GM12878 (cell line): ENCODE results near the gene HSPA2. TPM values are rescaled to one million over a fixed set of nuclear protein-coding genes. Genes with fewer than 3 reads are reported as not detected.

Experiments used
- ATF7 ChIP-seq: fragments of 450-650 bp; IDR thresholded peaks from 2 replicates; pipeline ENCODE4 v1.6.1; 2016; ENCODE audit warnings: low read depth, mild to moderate bottlenecking
- HCFC1 ChIP-seq: fragments of 150-350 bp; IDR thresholded peaks from 2 replicates; pipeline ENCODE4 v1.6.1; 2014; ENCODE audit warnings: low read length
- MEF2B ChIP-seq: fragments of 450-650 bp; IDR thresholded peaks from 2 replicates; pipeline ENCODE4 v1.6.1; 2018; ENCODE audit warnings: mild to moderate bottlenecking, moderate library complexity; ENCODE audit not compliant: partially characterized antibody, poor library complexity, severe bottlenecking
- MYB ChIP-seq: fragments of 150-350 bp; IDR thresholded peaks from 2 replicates; pipeline ENCODE4 v1.6.1; 2014; ENCODE audit warnings: mild to moderate bottlenecking, low read depth, low read length, borderline replicate concordance
- SMAD1 ChIP-seq: fragments of 450-650 bp; IDR thresholded peaks from 2 replicates; pipeline ENCODE4 v1.6.1; 2018; ENCODE audit warnings: mild to moderate bottlenecking, low read depth; ENCODE audit not compliant: partially characterized antibody
- SP1 ChIP-seq: IDR thresholded peaks from one replicate; pipeline ENCODE4 v1.6.1; 2011; ENCODE audit warnings: low read depth, low read length
- TCF12 ChIP-seq: IDR thresholded peaks from 2 replicates; pipeline ENCODE4 v1.6.1; 2011; ENCODE audit warnings: low read depth, mild to moderate bottlenecking, low read length
- YY1 ChIP-seq: IDR thresholded peaks from 2 replicates; pipeline ENCODE4 v1.6.1; 2011; ENCODE audit warnings: low read depth, mild to moderate bottlenecking, low read length
- ZNF274 ChIP-seq: IDR thresholded peaks from one replicate; pipeline ENCODE4 v1.8.0; 2011; ENCODE audit not compliant: insufficient read length, insufficient read depth
- polyA plus RNA-seq, 11 experiments: library from polyadenylated mRNA; depleted of rRNA in 4 of 11; unstranded in 6 of 11; stranded (reverse) in 5 of 11; fragments of >200 nt; fragmentation: Nextera tagmentation in 4 of 11; fragmentation: Illumina TruSeq in 1 of 11; extraction: Ambion mirVana in 4 of 11; extraction: Trizol in 1 of 11; gene quantifications; 1 replicate in 1 of 11; 2 replicates in 10 of 11; pipeline versions ENCODE4 v1.2.1 to v1.2.3, GENCODE V29; 2011 to 2016; ENCODE audit warnings: inconsistent platforms in 2 of 11, missing spikeins in 2 of 11, low read depth in 1 of 11
- total RNA-seq, 4 experiments: library from RNA; depleted of rRNA in 3 of 4; stranded (reverse); fragments of >200 nt in 3 of 4; fragmentation: Illumina TruSeq in 1 of 4; extraction: Trizol in 1 of 4; gene quantifications; 2 replicates each; pipeline versions ENCODE4 v1.2.1 to v1.2.3, GENCODE V29; 2013 to 2021
- TF ChIP-seq, protein P1 (sequence below): fragments of 450-650 bp; formaldehyde crosslinking; IDR thresholded peaks from 2 replicates; pipeline ENCODE4 v1.4.0; 2022; ENCODE audit warnings: mild to moderate bottlenecking, moderate library complexity
- TF ChIP-seq, protein P2 (sequence below): fragments of 450-650 bp; formaldehyde crosslinking; IDR thresholded peaks from 2 replicates; pipeline ENCODE4 v1.4.0; 2020; ENCODE audit warnings: mild to moderate bottlenecking, moderate library complexity
- TF ChIP-seq, protein P3 (sequence below): fragments of 150-350 bp; IDR thresholded peaks from 2 replicates; pipeline ENCODE4 v1.6.1; 2016; ENCODE audit warnings: low read depth, low read length
- TF ChIP-seq, protein P4 (sequence below): fragments of 450-650 bp; formaldehyde crosslinking; IDR thresholded peaks from 2 replicates; pipeline ENCODE4 v1.5.0; 2022; ENCODE audit warnings: mild to moderate bottlenecking, missing genetic modification characterization

Gene HSPA2
- total and polyA plus RNA-seq, 10 of the 15 experiments (the other 5 are each of a cell fraction or from before 2014, with no cell fraction given), result 0.02 to 1.2 (median 0.65) TPM

DNA sequence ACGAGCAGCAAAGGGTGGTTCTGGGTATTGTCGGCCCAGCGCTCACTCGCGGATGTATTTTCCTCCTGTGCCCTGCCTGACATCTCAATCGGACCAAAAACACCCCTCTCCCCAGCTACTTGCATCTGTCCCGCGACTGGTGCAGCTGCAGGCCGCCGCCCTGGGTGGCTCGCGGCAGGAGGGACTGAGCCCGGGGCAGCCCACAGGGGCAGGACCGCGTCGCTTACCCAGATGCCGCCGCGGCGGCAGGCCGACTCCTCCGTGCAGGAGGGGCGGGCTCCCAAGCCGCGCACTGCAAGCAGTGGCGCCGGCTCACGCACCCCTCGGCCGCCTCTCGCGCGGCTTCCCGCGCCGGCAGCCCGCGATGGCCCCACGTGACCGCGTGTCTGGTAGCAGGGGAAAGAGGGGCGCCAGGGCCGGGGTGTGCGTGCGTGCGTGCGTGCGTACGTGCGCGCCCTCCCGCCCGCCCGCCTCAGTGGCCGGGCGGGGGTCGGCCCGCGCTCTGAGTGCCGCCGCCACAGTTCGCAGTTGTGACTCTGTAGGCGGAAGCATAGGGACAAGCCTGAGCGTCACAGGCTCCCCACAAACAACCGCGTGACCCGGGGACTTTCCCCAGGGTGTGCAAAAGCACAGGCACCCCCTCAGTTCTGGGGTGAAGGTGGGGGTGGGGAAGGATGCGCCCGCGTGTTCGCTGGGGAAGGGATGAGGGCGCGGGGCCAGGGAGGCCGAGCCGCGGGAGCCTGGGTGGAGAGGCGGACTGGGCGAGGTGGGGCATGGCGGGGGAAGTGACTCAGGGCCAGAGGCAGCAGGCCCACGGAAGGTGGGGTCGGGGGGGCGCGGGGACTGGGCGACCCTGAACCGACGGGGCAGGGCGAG, 36.9 kb upstream of the HSPA2 start, which contains the start of gene ZBTB25 (continued):
- TF ChIP-seq, protein P1, sequence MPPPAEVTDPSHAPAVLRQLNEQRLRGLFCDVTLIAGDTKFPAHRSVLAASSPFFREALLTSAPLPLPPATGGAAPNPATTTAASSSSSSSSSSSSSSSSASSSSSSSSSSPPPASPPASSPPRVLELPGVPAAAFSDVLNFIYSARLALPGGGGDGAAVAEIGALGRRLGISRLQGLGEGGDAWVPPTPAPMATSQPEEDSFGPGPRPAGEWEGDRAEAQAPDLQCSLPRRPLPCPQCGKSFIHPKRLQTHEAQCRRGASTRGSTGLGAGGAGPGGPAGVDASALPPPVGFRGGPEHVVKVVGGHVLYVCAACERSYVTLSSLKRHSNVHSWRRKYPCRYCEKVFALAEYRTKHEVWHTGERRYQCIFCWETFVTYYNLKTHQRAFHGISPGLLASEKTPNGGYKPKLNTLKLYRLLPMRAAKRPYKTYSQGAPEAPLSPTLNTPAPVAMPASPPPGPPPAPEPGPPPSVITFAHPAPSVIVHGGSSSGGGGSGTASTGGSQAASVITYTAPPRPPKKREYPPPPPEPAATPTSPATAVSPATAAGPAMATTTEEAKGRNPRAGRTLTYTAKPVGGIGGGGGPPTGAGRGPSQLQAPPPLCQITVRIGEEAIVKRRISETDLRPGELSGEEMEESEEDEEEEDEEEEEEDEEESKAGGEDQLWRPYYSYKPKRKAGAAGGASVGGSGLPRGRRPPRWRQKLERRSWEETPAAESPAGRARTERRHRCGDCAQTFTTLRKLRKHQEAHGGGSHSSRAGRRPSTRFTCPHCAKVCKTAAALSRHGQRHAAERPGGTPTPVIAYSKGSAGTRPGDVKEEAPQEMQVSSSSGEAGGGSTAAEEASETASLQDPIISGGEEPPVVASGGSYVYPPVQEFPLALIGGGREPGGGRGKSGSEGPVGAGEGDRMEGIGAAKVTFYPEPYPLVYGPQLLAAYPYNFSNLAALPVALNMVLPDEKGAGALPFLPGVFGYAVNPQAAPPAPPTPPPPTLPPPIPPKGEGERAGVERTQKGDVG (CRISPR knock-in tag), result no peak
- TF ChIP-seq ZNF274, result no peak
- TF ChIP-seq ATF7, result no peak
- TF ChIP-seq HCFC1, result peak; percentile 6; the same call in 1 of the 2 replicates
- TF ChIP-seq, protein P2, sequence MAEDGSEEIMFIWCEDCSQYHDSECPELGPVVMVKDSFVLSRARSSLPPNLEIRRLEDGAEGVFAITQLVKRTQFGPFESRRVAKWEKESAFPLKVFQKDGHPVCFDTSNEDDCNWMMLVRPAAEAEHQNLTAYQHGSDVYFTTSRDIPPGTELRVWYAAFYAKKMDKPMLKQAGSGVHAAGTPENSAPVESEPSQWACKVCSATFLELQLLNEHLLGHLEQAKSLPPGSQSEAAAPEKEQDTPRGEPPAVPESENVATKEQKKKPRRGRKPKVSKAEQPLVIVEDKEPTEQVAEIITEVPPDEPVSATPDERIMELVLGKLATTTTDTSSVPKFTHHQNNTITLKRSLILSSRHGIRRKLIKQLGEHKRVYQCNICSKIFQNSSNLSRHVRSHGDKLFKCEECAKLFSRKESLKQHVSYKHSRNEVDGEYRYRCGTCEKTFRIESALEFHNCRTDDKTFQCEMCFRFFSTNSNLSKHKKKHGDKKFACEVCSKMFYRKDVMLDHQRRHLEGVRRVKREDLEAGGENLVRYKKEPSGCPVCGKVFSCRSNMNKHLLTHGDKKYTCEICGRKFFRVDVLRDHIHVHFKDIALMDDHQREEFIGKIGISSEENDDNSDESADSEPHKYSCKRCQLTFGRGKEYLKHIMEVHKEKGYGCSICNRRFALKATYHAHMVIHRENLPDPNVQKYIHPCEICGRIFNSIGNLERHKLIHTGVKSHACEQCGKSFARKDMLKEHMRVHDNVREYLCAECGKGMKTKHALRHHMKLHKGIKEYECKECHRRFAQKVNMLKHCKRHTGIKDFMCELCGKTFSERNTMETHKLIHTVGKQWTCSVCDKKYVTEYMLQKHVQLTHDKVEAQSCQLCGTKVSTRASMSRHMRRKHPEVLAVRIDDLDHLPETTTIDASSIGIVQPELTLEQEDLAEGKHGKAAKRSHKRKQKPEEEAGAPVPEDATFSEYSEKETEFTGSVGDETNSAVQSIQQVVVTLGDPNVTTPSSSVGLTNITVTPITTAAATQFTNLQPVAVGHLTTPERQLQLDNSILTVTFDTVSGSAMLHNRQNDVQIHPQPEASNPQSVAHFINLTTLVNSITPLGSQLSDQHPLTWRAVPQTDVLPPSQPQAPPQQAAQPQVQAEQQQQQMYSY (CRISPR knock-in tag), result peak; percentile 49; the same call in 1 of the 2 replicates
- TF ChIP-seq YY1, result peak; percentile 45; the same call in 1 of the 2 replicates
- TF ChIP-seq, protein P3, sequence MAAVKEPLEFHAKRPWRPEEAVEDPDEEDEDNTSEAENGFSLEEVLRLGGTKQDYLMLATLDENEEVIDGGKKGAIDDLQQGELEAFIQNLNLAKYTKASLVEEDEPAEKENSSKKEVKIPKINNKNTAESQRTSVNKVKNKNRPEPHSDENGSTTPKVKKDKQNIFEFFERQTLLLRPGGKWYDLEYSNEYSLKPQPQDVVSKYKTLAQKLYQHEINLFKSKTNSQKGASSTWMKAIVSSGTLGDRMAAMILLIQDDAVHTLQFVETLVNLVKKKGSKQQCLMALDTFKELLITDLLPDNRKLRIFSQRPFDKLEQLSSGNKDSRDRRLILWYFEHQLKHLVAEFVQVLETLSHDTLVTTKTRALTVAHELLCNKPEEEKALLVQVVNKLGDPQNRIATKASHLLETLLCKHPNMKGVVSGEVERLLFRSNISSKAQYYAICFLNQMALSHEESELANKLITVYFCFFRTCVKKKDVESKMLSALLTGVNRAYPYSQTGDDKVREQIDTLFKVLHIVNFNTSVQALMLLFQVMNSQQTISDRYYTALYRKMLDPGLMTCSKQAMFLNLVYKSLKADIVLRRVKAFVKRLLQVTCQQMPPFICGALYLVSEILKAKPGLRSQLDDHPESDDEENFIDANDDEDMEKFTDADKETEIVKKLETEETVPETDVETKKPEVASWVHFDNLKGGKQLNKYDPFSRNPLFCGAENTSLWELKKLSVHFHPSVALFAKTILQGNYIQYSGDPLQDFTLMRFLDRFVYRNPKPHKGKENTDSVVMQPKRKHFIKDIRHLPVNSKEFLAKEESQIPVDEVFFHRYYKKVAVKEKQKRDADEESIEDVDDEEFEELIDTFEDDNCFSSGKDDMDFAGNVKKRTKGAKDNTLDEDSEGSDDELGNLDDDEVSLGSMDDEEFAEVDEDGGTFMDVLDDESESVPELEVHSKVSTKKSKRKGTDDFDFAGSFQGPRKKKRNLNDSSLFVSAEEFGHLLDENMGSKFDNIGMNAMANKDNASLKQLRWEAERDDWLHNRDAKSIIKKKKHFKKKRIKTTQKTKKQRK, result no peak
- TF ChIP-seq SMAD1, result peak; percentile 8
- TF ChIP-seq, protein P4, sequence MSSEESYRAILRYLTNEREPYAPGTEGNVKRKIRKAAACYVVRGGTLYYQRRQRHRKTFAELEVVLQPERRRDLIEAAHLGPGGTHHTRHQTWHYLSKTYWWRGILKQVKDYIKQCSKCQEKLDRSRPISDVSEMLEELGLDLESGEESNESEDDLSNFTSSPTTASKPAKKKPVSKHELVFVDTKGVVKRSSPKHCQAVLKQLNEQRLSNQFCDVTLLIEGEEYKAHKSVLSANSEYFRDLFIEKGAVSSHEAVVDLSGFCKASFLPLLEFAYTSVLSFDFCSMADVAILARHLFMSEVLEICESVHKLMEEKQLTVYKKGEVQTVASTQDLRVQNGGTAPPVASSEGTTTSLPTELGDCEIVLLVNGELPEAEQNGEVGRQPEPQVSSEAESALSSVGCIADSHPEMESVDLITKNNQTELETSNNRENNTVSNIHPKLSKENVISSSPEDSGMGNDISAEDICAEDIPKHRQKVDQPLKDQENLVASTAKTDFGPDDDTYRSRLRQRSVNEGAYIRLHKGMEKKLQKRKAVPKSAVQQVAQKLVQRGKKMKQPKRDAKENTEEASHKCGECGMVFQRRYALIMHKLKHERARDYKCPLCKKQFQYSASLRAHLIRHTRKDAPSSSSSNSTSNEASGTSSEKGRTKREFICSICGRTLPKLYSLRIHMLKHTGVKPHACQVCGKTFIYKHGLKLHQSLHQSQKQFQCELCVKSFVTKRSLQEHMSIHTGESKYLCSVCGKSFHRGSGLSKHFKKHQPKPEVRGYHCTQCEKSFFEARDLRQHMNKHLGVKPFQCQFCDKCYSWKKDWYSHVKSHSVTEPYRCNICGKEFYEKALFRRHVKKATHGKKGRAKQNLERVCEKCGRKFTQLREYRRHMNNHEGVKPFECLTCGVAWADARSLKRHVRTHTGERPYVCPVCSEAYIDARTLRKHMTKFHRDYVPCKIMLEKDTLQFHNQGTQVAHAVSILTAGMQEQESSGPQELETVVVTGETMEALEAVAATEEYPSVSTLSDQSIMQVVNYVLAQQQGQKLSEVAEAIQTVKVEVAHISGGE, result peak; percentile 69
- 0 out of 2 replicates have a peak, but pooled peaks have one; percentile 22 for TF ChIP-seq MYB
- peak; percentile 60 for TF ChIP-seq SP1
- TF ChIP-seq MEF2B, result peak; percentile 43
- TF ChIP-seq TCF12, result peak; percentile 69
